Neural cell (in vitro differentiated cells): ENCODE results near the gene PRKCG. TPM values are rescaled to one million over a fixed set of nuclear protein-coding genes. Genes with fewer than 3 reads are reported as not detected.
A peak's percentile ranks its signal among the peaks of the same experiment; 100 is the strongest.
"Not testable (repeated sequence)": the region's sequence is repeated elsewhere in the genome, so short reads cannot be mapped to it uniquely, and the experiment has no call there.

Experiments
- H2AFZ ChIP-seq: fragments of 200-600, 300-800 bp; sonication (generic), shearing (Covaris generic); 2 replicates; pipeline ENCODE4 v1.6.0; 2014; ENCODE audit warnings: low read depth, mild to moderate bottlenecking, antibody characterized with exemption, low read length, moderate library complexity
- H3F3A ChIP-seq: fragments of 200-600 bp; shearing (Covaris generic); 2 replicates; pipeline ENCODE4 v1.6.1; 2016; ENCODE audit warnings: mild to moderate bottlenecking, moderate library complexity, mixed read lengths, antibody characterized with exemption, low read length; ENCODE audit not compliant: insufficient read depth, poor library complexity, severe bottlenecking
- H3K27ac ChIP-seq: fragments of 200-600, 300-800 bp; sonication (generic), shearing (Covaris generic); 2 replicates; pipeline ENCODE4 v1.5.1; 2014; ENCODE audit warnings: mild to moderate bottlenecking, low read length, moderate library complexity
- H3K27me3 ChIP-seq: fragments of 300-800, 200-600 bp; sonication (generic), shearing (Covaris generic); 2 replicates; pipeline ENCODE4 v1.6.0; 2014; ENCODE audit warnings: mild to moderate bottlenecking, low read depth, low read length, moderate library complexity; ENCODE audit not compliant: insufficient read depth
- H3K36me3 ChIP-seq: fragments of 300-800, 200-600 bp; sonication (generic), shearing (Covaris generic); 2 replicates; pipeline ENCODE4 v1.5.1; 2014; ENCODE audit warnings: mild to moderate bottlenecking, antibody characterized with exemption, low read length, moderate library complexity; ENCODE audit not compliant: insufficient read depth
- H3K4me2 ChIP-seq: fragments of 300-800, 200-600 bp; sonication (generic), shearing (Covaris generic); 2 replicates; pipeline ENCODE4 v1.6.0; 2014; ENCODE audit warnings: mild to moderate bottlenecking, low read length
- H3K4me3 ChIP-seq: fragments of 300-800, 200-600 bp; sonication (generic), shearing (Covaris generic); 2 replicates; pipeline ENCODE4 v1.5.1; 2014; ENCODE audit warnings: mild to moderate bottlenecking, low read length, moderate library complexity
- H3K79me2 ChIP-seq: fragments of 200-600 bp; shearing (Covaris generic); replicated peaks from 2 replicates; pipeline ENCODE4 v1.6.0; 2014; ENCODE audit warnings: mild to moderate bottlenecking, low read length, moderate library complexity; ENCODE audit not compliant: insufficient read depth
- H3K9ac ChIP-seq: fragments of 300-800, 200-600 bp; sonication (generic), shearing (Covaris generic); 2 replicates; pipeline ENCODE4 v1.6.1; 2016; ENCODE audit warnings: mild to moderate bottlenecking, low read length, mixed read lengths
- H3K9me2 ChIP-seq: fragments of 200-600 bp; shearing (Covaris generic); 2 replicates; pipeline ENCODE4 v1.6.1; 2016; ENCODE audit warnings: mild to moderate bottlenecking, low read length, mixed read lengths; ENCODE audit not compliant: insufficient read depth
- H3K9me3 ChIP-seq: fragments of 200-600, 300-800 bp; sonication (generic), shearing (Covaris generic); 2 replicates; pipeline ENCODE4 v1.6.1; 2016; ENCODE audit warnings: mild to moderate bottlenecking, mixed run types, low read length, moderate library complexity, mixed read lengths
- H4K20me1 ChIP-seq: fragments of 200-600 bp; shearing (Covaris generic); 2 replicates; pipeline ENCODE4 v1.6.1; 2016; ENCODE audit warnings: mild to moderate bottlenecking, mixed run types; ENCODE audit not compliant: insufficient read depth
- CTCF ChIP-seq: fragments of 450-650 bp; IDR thresholded peaks from 2 replicates; pipeline ENCODE4 v1.5.1; 2014; ENCODE audit warnings: antibody characterized with exemption, mild to moderate bottlenecking, moderate library complexity; ENCODE audit not compliant: poor library complexity, severe bottlenecking
- EP300 ChIP-seq: fragments of 450-650 bp; conservative IDR thresholded peaks from 2 replicates; pipeline ENCODE4 v1.6.1; 2014; ENCODE audit warnings: antibody characterized with exemption, mild to moderate bottlenecking, moderate library complexity; ENCODE audit not compliant: poor library complexity, severe bottlenecking
- EZH2 ChIP-seq: fragments of 200-600, 300-800 bp; shearing (Covaris generic), sonication (generic); IDR thresholded peaks from 2 replicates; pipeline ENCODE4 v1.6.1; 2014; ENCODE audit warnings: antibody characterized with exemption, low read length, borderline replicate concordance, mild to moderate bottlenecking; ENCODE audit not compliant: insufficient read depth, poor library complexity, severe bottlenecking
- MXI1 ChIP-seq: fragments of 450-650 bp; conservative IDR thresholded peaks from 2 replicates; pipeline ENCODE4 v1.6.1; 2014; ENCODE audit warnings: antibody characterized with exemption, mild to moderate bottlenecking; ENCODE audit not compliant: poor library complexity, severe bottlenecking
- POLR2AphosphoS5 ChIP-seq: IDR thresholded peaks from 2 replicates; pipeline ENCODE4 v1.6.1; 2012
- RAD21 ChIP-seq: fragments of 450-650 bp; conservative IDR thresholded peaks from 2 replicates; pipeline ENCODE4 v1.6.1; 2014; ENCODE audit warnings: antibody characterized with exemption, mild to moderate bottlenecking, moderate library complexity
- SMC3 ChIP-seq: fragments of 450-650 bp; conservative IDR thresholded peaks from 2 replicates; pipeline ENCODE4 v1.6.1; 2014; ENCODE audit warnings: antibody characterized with exemption, mild to moderate bottlenecking, moderate library complexity; ENCODE audit not compliant: poor library complexity
- TAF1 ChIP-seq: IDR thresholded peaks from 2 replicates; pipeline ENCODE4 v1.6.1; 2012; ENCODE audit warnings: low read depth
- polyA plus RNA-seq: library from polyadenylated mRNA; depleted of rRNA; stranded (reverse); fragments of >200 nt; gene quantifications from 2 replicates; pipeline ENCODE4 v1.2.3, GENCODE V29; 2014
- TF ChIP-seq, protein P1 (sequence below): IDR thresholded peaks from 2 replicates; pipeline ENCODE4 v1.6.1; 2012; ENCODE audit warnings: borderline replicate concordance

The PRKCG gene
- polyA plus RNA-seq, 1 donor from 2014 or later: 0.99 TPM

- peaks cover 11% of the 10 kb centered on the region for H3K79me2 ChIP-seq
- no peaks in the 10 kb centered on the region for H3K9me2 ChIP-seq
- peak overlapping the region; percentile 88 for H3K4me3 ChIP-seq
- no peaks in the 10 kb centered on the region for H3K27me3 ChIP-seq
- TF ChIP-seq EZH2 (no peak), POLR2AphosphoS5 (no peak), MXI1 (peak; percentile 46), RAD21 (no peak), CTCF (no peak), SMC3 (no peak), EP300 (peak; percentile 38), TAF1 (no peak)
- TF ChIP-seq, protein P1, sequence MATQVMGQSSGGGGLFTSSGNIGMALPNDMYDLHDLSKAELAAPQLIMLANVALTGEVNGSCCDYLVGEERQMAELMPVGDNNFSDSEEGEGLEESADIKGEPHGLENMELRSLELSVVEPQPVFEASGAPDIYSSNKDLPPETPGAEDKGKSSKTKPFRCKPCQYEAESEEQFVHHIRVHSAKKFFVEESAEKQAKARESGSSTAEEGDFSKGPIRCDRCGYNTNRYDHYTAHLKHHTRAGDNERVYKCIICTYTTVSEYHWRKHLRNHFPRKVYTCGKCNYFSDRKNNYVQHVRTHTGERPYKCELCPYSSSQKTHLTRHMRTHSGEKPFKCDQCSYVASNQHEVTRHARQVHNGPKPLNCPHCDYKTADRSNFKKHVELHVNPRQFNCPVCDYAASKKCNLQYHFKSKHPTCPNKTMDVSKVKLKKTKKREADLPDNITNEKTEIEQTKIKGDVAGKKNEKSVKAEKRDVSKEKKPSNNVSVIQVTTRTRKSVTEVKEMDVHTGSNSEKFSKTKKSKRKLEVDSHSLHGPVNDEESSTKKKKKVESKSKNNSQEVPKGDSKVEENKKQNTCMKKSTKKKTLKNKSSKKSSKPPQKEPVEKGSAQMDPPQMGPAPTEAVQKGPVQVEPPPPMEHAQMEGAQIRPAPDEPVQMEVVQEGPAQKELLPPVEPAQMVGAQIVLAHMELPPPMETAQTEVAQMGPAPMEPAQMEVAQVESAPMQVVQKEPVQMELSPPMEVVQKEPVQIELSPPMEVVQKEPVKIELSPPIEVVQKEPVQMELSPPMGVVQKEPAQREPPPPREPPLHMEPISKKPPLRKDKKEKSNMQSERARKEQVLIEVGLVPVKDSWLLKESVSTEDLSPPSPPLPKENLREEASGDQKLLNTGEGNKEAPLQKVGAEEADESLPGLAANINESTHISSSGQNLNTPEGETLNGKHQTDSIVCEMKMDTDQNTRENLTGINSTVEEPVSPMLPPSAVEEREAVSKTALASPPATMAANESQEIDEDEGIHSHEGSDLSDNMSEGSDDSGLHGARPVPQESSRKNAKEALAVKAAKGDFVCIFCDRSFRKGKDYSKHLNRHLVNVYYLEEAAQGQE: peak; percentile 22
- no peaks in the 10 kb centered on the region for H3K36me3 ChIP-seq
- H3K4me2 ChIP-seq: peak overlapping the region; percentile 97
- H3K9ac ChIP-seq: peak overlapping the region; percentile 83
- H3K27ac ChIP-seq: peak overlapping the region; percentile 85
- H4K20me1 ChIP-seq: peaks cover 14% of the 10 kb centered on the region
- no peaks in the 10 kb centered on the region for H3F3A ChIP-seq
- H2AFZ ChIP-seq: no peak overlapping the region
- no peaks in the 10 kb centered on the region for H3K9me3 ChIP-seq
Measured at GRCh38 chr19:53868892-53869804, 12.8 kb upstream of the PRKCG start.

GRCh38 chr19:53869805-53870484 lies 12.1 kb upstream of the PRKCG start:
- not testable (repeated sequence) for H3K27me3 ChIP-seq, H3K4me2 ChIP-seq, H2AFZ ChIP-seq, H3K9me2 ChIP-seq, H3K9me3 ChIP-seq, H3K36me3 ChIP-seq, H3F3A ChIP-seq
- Histone ChIP-seq H3K4me3 (peak overlapping the region; percentile 88), H3K9ac (peak overlapping the region; percentile 83), H4K20me1 (peaks cover 14% of the 10 kb centered on the region), H3K79me2 (peaks cover 11% of the 10 kb centered on the region), H3K27ac (peak overlapping the region; percentile 85)
